Smooth muscle cell of the brain vasculature (primary cell): ENCODE measurements around the gene SSBP4.

ENCODE experiments used
- DNase-seq: peaks from one replicate; pipeline ENCODE4 v3.0.0-alpha.2; 2012; ENCODE audit warnings: low read depth, low spot score

SSBP4 gene

DNA sequence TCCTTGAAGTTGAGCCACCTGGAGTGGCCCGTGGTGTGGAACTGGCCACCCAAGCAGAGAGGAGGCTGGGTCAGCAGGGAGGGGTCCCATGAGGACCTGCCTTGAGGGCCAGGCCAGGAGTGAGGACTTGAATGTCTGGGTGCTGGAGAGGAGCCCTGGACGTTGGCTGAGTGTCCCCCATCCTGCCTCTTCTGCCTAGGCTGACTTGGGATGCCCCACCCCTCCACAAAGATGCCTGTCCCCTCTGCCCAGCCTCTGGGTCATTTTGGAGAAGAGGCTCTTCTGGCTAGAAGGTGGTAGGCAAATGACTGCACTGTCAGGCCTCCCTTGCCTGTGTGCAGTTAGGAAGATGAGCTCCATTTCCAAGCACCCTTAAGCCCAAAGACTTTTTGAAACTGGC, 1.7 kb downstream of the SSBP4 start:
- DNase-seq = no peak

DNA sequence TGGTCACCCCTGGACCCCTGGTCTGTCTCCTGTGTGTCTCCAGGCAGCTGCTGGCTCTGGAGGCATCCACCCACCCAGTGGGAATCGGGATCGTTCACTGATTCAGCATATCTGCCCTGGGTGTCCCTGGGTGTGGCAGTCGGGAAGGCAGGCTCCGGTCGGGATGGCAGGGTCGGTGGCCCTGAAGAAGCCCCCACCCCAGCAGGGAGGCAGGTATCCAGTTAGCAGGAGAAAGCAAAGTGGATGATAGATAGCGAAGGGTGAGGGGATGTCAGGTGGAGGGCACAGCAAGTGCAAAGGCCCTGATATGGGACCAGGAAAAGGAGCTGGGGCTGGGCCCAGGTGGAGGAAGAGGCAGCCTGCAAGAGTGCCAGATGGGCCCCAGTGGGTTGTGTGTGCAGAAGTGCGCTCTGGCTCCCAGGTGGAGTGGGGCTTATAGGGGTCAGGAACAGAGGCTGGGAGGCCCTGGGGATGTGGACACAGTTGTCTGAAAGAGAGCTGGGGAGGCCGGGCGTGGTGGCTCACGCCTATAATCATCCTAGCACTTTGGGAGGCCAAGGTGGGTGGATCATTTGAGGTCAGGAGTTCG, 2.3 kb downstream of the SSBP4 start:
- no peak for DNase-seq

DNA sequence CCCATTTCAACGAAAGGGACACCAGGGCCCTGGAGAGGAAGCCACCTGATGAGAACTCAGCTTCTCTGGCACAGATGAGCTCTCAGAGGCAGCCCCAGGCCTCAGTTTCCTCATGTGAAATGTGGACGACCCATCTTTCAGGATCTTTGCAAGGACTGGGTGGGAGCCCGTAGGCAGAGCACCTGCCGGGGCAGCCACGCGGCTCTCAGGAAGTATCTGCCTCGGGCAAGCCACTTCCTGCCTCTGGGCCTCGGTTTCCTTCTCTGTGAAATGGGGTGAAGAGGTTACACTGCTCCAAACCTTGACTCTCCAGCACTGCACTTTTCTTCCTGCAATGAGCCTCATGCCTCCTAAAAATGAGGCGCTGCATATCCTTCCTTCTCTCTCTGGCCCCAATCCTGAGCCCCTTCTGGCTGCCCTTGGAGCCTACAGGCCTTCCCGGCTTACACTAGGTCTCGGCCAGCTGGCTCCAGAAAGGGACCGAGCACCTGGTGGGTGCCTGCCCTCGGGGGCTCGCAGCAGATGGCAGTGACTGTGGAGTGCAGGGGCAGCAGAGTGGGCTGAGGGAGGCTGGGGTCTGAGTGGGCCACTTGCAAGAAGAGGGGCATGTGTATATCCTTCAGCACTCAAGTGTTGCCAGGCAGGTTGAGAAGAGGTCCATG, 3.5 kb downstream of the SSBP4 start:
- no peak for DNase-seq

DNA sequence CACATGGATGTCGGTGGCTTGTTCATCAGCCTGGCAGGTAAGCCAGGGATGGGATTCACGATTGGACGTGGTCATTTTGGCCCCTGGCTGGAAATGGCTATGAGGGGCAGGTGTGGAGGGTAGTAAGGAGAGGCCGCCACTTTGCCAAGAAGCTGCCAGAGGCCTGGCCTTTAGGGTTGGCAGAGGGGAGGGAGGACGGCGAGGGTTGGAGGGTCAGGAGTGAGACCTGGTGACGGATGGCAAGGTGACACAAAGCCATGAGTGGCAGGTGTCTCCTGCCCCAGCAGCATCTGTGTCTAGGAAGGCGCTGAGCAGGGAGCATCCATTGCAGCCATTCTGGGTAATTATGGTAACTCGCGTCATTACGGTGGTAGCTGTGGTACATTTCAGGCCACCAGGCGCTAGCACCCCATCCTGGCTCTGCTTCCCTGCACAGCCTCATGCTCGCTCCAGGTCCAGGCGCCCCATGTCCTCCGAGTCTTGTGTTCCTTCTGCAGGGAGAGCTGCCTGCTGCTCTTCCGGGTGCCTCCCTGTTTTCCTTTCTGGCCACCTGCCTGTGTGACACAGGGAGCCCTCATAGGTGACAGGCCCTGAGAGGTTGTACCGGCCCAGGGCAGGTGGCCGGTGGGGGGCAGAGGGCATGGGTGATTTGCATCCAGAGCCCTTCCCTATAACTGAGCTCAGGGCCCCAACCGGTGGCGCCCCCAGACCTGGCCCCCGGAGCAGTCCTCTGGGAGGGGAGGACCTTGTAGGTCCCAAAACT, 4.2 kb downstream of the SSBP4 start:
- no peak for DNase-seq

GRCh38 chr19:18424122-18424889, 5.1 kb downstream of the SSBP4 start:
- no peak for DNase-seq

GRCh38 chr19:18424890-18425514, 5.8 kb downstream of the SSBP4 start:
- no peak for DNase-seq

GRCh38 chr19:18425515-18426415, 6.6 kb downstream of the SSBP4 start:
- DNase-seq = no peak

GRCh38 chr19:18426416-18426767, 7.2 kb downstream of the SSBP4 start:
- no peak for DNase-seq

GRCh38 chr19:18427080-18427742, 8.0 kb downstream of the SSBP4 start:
- DNase-seq = no peak

- no peak for DNase-seq
Observed at GRCh38 chr19:18427743-18428113, 8.5 kb downstream of the SSBP4 start.

DNA sequence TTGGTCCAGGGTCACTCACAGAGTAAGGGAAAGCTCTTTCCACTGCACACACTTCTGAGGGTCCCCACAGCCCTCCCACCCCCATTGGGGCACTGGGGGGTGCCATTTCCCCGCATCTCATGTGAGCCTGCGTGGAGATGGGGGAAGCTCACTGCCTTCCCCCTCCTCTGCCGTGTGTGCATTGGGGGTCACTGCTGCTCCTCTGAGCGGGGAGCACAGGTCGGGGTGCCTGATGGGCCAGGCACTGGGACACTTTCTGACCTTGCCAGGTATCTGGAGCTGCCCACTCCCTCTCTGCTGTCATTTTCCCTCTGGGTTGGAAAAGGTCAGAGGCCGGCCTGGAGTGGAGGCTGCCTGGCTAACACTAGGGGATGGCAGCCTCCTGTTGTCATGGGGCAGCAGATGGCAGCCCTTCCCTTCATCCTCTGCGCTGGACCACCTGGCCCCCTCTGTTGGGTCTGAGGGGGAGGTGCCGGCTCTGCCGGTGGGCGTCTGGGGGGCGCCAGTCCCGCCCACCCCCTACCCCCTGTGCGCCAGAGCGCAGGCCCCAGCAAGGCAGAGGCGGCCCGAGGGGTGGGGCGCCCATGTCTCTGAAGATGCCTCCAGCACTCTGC, 9.1 kb downstream of the SSBP4 start:
- DNase-seq = no peak

DNA sequence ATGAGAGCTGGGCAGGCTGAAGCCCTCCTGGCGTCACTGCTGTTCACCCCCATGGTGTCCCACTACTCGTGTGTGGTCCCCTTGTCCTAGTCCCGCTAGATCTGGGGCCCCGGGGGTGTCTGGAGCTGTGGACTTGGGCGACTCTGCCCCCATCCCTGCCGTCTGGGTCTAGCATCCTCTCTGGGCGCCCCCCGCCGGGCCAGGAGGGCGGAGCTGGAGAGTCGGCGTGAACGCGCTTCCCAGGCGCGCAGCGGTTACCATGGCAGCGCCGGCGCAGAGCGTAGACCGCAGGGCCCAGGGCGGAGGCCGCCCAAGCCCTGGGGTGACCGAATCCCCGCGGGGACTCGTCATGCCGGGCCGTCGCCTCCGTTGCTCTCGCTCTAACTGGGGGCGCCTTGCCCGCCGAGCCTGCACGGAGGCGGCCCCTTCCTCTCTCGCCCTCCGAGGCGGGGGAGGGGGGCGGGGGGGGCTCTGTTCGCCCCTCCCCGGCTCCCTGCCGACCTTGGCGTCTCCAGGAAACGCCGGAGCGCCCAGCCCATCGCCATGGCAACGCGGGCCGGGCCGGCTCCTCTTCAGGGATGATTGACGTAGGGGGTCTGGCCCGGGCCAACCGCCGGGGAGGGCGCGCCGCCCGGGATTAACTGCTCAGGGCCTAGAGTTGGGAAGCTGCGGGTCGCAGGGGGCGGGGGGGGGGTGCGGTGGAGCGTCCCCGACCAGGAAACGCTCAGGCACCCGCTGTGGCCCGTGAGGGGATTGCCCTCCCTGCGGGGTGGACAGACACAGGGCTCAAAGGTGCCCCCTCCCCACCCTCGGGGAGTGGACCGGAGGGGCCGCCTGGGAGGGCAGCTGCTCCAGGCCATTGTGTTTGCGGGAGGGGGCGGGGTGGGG, 9.8 kb downstream of the SSBP4 start:
- DNase-seq = no peak

- no peak for DNase-seq
Observed at GRCh38 chr19:18429717-18430416, 10.7 kb downstream of the SSBP4 start.

DNA sequence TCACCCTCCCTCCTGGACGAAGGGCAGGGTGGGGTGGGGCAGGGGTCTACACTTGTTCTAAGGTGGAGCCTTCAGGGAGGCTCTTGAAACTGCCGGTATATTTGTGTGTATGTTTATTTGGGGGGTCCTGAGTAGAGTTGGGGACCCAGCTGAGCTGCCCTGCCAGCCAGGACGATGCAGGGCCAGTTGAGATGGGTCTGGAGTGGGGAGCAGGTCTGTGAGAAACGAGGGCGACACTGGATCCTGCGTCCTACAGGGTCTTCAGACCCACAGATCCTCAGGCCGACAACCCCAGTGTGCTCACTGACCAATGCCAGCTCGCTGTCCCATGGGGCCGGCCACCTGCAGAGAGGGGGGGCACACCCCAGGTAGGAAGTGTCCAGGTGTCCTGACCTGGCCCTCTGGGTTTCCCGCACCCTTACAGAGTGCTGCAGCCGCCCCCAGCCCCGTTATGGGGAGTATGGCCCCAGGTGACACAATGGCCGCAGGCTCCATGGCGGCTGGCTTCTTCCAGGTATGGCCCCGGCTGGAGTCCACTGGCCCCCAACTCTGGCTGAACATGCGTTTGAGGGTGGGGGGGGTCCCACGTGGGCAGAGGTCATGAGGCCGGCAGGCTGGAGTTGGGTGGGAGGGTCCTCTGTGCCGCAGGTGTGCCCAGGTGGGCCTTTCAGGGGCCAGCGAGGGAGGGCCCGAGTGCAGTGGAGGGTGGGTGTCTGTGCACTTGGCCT, 11.4 kb downstream of the SSBP4 start:
- DNase-seq = no peak

- no peak for DNase-seq
Observed at GRCh38 chr19:18431351-18432197, 12.4 kb downstream of the SSBP4 start.

DNA sequence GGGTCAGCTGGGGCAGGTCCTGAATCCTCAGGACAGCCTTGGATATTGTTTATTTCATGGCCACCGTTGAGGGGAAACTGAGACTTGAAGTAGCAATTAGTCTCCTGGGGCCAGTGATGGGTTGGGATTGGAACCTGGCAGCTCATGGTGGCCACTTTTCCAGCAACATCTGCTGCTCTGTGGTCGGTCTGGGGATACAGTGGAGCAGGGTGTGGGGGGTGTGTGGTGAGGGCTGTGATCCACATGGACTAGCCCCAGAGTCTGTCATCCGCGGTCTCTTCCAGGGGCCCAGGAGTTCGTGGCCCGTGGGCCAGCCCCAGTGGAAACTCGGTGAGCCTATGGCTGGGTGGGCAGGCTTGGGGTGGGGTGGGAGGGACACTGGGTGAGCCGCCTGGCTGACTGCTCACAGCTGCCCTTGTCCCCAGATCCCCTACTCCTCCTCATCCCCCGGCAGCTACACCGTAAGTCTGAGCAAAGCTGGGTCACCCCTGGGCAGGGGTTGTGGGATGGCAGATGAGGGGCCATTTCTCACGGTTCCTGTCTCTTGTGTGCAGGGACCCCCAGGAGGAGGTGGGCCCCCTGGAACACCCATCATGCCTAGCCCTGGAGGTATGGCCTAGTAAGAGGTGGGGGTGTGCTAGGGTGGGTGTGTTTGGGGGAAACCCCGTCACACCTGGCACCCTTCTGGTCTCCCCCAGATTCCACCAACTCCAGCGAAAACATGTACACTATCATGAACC, 13.2 kb downstream of the SSBP4 start:
- no peak for DNase-seq
